ENCODE results near the gene MARVELD3.
"Not testable (repeated sequence)": the region's sequence is repeated elsewhere in the genome, so short reads cannot be mapped to it uniquely, and the experiment has no call there.

Gene MARVELD3

DNA sequence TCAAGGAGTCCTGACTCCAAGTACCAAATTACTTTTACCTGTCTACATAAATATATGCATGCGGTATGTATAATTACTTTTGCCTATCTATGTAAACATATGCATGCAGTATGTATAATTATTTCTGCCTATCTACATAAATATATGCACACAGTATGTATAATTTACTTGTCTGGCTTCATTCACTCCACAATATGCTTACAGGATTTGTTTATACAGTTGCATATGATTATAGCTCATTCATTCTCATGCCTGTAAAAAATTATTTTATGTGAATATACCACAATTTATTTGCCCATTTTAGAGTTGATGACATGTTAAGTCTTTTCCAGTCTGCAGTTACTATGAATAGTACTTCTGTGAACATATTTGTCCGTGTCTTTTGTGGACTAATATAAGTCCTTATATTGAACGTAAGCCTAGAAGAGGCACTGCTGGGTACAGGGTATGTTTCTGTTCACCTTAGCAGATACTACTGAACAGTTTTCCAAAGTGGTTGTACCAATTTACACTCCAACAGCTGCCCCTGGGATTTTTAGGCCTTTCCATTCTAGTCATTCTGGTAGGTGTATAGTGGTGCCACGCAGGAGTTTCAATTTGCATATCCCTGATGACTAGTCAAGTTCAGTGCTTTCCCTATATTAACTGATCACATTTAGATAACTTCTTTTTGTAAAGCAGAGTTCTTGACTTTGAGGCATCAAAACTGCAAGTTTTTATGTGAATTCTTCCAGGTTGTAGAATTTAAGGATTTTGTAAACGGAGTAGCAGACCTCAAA, 47.0 kb downstream of the MARVELD3 start:
- DNase-seq, result no peak

DNA sequence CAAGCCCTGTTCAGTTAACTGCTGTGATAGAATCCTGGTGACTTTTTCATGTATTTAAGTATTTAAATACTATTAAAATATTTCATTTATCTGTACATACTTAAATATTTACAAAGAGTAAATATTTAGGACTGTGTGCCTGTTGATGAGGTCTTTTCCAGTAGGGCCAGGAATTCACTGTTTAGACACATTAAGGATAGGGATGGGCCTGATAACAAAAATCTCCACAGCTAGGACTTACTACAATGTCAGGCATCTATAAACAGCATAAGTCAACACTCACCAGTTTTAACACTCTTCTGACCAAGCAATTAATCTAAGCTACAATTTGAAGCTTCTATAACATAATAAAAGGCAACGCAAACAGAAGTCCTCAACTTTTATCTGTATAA, 47.6 kb downstream of the MARVELD3 start:
- DNase-seq, result no peak

DNA sequence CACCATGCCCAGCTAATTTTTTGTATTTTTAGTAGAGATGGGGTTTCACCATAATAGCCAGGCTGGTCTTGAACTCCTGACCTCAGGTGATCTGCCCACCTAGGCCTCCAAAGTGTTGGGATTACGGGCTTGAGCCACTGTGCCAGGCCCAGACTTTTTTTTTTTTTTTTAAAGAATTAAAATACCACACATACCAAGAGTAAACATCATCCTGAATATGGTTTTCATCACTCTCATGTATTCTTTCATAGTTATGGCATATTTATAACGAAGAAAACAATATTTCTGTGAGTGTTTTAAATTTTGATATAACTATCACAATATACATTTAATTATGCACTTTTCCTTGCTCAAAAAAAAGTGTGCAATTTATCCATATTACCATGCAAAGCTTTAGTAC, 48.2 kb downstream of the MARVELD3 start:
- DNase-seq, result no peak

DNA sequence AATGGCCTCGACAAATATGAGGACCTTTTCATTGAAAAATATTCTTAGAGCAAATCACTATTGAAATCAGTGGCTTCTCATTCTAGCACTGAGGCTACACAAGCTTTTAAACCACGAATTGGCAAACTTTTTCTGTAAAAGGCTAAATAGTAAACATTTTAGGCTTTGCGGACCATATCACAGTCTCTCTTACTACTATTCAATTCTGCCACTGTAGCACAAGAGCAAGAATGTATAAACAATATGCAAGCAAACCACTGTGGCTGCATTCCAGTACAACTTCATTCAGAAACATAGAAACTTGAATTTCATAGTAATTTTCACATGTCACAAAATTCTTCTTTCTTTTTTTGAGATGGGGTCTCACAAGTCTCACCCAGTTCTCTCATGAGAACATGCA, 49.4 kb downstream of the MARVELD3 start:
- DNase-seq, result no peak

DNA sequence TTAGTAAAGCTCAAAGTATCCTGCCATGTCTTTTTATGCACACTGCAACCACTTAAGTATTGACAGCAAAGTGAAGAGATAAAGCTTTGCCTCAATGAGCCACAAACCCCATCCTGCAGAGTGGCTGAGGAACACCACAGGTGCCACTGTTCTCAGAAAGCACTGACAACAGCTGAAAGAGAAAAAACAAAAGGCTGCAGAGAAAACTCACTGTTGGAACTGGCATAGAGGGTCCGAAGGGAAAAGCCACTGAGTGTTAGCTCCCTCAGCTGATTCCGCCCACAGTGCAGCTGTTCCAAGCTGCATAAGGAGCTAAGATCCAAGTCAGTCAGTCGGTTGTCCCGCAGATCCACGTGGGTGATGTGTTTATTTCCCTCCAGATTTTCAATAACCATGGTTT, 50.3 kb downstream of the MARVELD3 start:
- DNase-seq, result no peak

DNA sequence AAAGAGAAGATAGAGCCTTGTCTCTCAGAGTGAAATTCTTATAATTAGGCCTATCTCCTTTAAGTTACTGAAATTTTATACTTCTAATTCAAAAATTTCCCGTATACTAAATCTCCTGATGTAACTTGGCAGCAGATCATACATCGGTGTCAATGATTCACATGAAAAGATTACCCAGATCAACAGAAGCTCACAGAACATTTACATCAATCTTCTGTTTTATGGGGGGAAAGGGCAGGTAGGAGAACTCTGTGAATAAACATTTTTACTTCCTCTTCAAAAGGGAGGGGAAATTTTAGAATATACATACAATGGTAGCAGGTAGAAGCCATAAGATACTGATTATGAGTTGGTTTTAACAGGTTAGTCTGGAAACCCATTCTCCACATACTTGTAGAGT, 55.4 kb downstream of the MARVELD3 start:
- DNase-seq, result no peak

DNA sequence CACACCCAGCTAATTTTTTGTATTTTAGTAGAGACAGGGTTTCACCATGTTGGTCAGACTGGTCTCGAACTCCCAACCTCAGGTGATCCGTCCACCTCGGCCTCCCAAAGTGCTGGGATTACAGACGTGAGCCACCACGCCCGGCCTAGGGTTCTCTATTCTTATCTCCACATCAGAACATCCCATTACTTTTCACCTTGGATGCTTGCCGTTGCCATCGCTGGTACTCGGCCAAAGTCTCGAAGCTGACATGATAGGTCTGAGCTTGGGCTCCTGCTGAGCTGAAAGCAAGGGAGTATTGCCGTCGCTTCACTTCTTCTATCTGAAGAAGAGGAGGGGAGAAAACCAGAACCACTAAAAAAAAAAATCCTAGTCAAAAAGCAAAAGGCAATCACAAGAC, 58.3 kb downstream of the MARVELD3 start:
- DNase-seq, result not testable (repeated sequence)
